ENCODE measurements around the gene MBOAT1.
"Not testable (repeated sequence)": the region's sequence is repeated elsewhere in the genome, so short reads cannot be mapped to it uniquely, and the experiment has no call there.

Gene MBOAT1

DNA sequence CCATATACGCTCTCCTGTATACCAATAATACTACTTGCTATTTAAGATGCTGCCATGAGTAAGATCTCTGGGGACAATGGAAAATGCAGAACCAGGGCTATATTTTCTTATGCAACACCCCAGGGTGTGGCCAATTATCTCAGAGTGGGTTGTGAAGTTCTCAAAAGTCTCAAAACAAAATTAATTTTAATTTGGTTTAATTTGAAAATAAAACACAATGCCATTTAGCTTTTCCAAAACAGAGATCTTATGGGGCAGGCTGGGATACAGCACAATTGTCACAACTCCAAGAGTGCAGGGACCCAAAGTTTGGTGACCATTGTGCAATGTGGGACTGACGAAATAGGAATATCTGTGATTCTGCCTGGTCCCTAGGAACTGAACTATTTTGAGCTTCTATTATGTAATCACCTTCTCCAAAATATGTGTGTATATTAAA is 43.1 kb downstream of the MBOAT1 start:
- no peak for DNase-seq

GRCh38 chr6:20168690-20169089 is 43.6 kb downstream of the MBOAT1 start:
- DNase-seq, result no peak

GRCh38 chr6:20167601-20168000 is 44.7 kb downstream of the MBOAT1 start:
- no peak for DNase-seq

GRCh38 chr6:20166210-20166609 is 46.1 kb downstream of the MBOAT1 start:
- DNase-seq, result no peak

GRCh38 chr6:20162515-20162914 is 49.8 kb downstream of the MBOAT1 start:
- DNase-seq, result no peak

DNA sequence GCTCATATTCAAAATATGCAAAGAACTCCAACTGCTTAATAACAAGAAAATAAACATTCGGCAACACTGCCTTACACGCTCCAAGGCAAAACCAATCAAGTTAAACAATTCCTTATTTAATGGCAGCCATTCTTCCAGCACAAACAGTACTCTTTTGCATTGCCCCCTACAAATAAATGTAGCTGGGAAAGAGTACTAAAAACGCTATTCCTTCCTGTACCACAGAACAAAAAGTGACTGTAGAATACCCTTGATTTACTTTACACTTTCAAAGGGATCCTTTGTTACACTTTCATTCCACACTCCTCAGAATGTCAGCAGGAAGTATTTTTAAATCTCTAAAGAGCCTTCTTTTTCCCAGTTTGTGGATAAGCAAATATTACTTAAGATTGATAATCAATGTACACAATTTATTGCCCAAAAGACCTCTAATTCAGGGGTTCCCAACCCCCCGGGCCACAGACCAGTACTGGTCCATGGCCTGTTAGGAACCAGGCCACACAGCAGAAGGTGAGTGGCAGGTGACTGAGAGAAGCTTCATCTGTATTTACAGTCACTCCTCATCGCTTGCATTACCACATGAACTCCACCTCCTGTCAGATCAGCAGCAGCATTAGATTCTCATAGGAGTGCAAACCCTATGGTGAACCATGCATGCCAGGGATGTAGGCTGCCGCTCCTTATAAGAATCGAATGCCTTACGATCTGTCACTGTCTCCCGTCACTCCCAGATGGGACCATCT is 51.6 kb downstream of the MBOAT1 start:
- no peak for DNase-seq

DNA sequence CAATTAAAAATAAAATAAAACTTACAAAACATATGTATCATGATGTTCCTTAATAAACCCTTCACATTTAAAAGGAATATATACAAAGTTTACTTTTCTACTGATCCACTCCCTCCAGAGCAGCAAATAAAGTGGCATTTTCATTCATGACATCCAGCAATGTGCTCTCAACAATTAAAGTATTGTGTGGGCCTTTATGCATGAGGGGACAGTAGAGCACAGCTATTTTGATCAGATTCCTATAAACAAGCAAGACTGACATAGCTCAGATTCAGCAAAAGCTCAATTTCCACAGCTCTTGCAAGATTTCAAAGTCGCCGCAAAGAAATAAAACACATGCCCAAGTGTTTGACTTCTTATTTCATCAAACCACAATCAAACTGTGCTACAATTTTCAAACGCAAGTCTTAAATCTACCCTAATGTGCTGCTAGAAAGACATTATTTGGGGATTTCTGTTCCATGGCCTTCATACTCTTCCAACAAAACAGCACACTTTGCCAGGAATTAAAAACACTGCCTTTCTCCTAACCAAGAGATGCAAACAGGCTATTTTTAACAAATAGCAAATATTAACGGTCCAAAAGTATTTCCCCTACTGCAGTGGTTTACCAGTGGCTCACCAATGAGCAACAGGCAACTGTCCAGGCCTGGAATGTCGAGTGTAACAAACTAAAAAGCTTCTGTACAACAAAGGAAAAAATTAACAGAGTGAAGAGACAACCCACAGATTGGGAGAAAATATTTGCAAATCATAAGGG is 52.3 kb downstream of the MBOAT1 start:
- DNase-seq, result no peak

GRCh38 chr6:20159098-20159497 is 53.2 kb downstream of the MBOAT1 start:
- no peak for DNase-seq

DNA sequence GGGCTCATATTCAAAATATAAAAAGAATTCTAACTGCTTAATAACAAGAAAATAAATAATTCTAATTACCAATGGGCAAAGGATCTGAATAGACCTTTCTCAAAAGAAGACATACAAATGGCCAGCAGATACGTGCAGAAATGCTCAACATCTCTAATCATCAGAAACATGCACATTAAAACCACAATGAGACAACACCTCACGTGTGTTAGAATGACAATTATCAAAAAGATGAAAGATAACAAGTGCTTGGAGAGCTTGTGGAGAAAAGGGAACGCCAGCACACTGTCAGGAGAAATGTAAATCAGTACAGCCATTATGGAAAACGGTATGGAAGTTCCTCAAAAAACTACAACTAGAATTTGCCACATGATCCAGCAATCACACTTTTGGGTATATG is 53.6 kb downstream of the MBOAT1 start:
- no peak for DNase-seq

DNA sequence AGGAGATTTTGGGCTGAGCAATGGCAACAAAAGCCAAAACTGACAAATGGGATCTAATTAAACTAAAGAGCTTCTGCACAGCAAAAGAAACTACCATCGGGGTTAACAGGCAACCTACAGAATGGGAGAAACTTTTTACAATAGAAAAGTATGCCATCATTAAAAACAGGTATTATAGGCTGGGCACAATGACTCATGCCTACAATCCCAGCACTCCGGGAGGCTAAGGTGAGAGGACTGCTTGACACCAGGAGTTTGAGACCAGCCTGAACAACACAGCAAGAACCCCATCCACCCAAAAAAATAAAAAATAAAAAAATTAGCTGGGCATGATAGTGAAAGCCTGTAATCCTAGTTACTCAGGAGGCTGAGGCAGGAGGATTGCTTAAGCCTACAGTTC is 55.4 kb downstream of the MBOAT1 start:
- no peak for DNase-seq

GRCh38 chr6:20154753-20155152 is 57.5 kb downstream of the MBOAT1 start:
- no peak for DNase-seq

GRCh38 chr6:20153194-20153593 is 59.1 kb downstream of the MBOAT1 start:
- DNase-seq, result no peak

- no peak for DNase-seq
Measured at GRCh38 chr6:20148433-20148832, 63.8 kb downstream of the MBOAT1 start.

- DNase-seq, result no peak
Measured at GRCh38 chr6:20147469-20147868, 64.8 kb downstream of the MBOAT1 start.

DNA sequence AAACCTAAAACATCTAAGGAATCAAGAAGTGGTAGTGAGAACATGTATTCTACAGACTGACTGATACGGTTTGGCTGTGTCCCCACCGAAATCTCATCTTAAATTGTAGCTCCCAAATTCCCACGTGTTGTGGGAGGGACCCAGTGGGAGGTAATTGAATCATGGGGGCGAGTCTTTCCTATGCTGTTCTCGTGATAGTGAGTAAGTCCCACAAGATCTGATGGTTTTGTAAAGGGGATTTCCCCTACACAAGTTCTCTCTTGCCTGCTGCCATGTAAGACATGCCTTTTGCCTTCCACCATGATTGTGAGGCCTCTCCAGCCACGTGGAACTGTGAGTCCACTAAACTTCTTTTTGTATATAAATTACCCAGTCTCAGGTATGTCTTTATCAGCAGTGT is 65.4 kb downstream of the MBOAT1 start:
- DNase-seq, result not testable (repeated sequence)

DNA sequence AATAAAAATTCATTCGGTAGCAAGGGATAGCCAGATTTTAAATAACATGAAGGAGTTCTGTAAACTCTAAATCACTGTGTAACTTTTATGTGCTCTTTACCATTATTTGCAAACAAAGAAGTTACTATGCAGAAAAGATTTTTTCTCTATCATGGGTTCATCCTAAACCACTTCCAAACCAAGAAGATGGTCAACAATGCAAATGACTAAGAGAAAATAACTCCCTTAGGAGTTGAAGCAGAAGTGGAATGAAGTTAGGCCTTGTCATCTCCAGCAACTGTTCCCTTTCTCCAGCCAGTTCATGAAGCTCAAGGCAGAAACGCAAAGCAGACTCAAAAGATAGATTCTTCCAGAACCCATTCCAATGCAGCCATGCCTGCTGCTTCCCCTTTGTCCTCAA is 66.0 kb downstream of the MBOAT1 start:
- DNase-seq, result no peak

DNA sequence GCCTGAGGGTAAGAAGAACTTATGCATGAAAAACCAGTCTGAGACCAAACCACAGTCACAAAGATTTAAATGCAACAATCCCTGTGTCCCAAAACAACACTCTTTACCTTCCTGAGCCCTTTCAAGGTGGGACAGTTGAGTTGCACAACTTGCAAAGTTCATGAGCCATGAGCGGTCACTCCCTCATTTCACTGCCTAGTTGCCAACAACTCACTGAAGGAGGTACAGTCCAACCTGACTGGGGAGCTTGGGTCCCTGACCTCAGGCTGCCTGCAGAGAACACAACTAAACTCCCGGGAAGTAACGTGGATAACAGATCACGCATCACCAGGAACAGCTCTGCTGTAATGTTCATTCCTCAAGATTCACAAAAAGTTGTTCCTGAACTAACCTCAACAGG is 69.4 kb downstream of the MBOAT1 start:
- DNase-seq, result no peak

GRCh38 chr6:20141931-20142330 is 70.3 kb downstream of the MBOAT1 start:
- no peak for DNase-seq

DNA sequence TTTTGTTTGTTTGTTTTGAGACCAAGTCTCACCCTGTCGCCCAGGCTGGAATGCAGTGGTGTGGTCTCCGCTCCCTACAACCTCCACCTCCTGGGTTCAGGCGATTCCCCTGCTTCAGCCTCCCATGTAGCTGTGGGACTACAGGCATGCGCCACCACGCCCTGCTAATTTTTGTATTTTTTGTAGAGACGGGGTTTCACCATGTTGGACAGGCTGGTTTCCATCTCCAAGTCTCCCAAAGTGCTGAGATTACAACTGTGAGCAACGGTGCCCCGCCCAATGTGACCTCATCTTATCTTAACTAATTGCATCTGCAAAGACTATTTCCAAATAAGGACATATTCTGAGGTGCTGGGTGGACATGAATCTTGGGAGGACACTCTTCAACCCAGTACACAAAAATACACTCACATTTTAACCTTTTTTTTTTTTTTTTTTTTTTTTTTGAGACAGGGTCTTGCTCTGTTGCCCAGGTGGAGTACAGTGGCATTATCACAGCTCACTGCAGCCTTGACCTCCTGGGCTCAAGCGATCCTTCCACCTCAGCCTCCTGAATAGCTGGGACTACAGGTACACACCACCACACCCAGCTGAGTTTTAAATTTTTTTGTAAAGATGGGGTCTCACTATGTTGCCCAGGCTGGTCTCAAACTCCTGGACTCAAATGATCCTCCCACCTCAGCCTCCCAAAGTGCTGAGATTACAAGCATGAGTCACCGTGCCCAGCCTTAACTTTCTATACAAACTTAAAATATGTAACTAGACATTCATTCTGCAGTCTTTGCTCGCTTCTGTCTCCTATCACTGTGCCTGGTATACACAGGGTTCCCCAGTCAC is 72.9 kb downstream of the MBOAT1 start:
- not testable (repeated sequence) for DNase-seq

GRCh38 chr6:20137837-20138236 is 74.4 kb downstream of the MBOAT1 start:
- no peak for DNase-seq

DNA sequence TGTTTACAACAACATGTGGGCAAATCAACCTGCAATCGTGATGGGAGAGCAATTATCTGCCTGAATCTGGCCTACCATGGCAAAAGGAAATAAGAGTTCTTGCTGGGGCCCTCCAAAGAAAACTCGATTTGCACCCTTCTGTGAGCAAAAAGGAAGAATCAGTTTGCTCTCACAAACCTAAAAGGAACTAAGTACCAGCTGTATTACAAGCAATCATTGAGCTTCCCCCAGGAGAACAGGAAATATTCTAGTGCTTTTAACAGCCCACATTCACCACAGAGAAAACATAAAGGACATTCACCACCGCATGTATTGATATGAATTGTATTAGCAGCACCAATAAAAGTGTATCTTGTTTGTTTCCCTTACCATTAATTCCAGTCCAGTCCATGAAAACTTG is 75.0 kb downstream of the MBOAT1 start:
- no peak for DNase-seq

GRCh38 chr6:20135677-20136268 is 76.5 kb downstream of the MBOAT1 start:
- no peak for DNase-seq

DNA sequence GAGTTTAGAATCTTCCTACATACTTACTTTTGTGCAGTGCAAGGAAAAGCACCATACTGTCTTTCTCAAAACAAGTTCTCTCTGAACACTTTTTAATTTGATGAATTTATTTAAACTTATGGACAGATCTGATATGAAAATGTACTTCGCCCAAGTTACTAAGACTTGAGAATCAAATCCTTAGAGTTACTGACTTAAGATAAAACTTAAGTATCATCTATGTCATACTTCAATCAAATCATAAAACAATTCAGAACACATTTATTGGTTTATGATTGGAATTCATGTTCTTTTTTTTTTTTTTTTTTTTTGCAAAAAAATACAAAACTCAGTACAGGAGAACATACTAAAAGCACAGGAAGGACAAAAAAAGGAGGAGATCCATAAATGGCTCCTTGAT is 77.7 kb downstream of the MBOAT1 start:
- DNase-seq, result no peak
